Thymus (tissue), 11 donors: ENCODE data around the gene VTI1B. TPM values are rescaled to one million over a fixed set of nuclear protein-coding genes. Genes with fewer than 3 reads are reported as not detected.
"Not testable (repeated sequence)": the region's sequence is repeated elsewhere in the genome, so short reads cannot be mapped to it uniquely, and the experiment has no call there.

Source experiments
- DNase-seq, 9 donors: peaks; one replicate each; pipeline ENCODE4 v3.0.0-alpha.2; 2013; ENCODE audit warnings: low spot score in 9 of 9, low read depth in 6 of 9, missing footprints in 1 of 9
- H3K27ac ChIP-seq, 2 donors: one replicate each; pipeline ENCODE4 v1.5.1; 2013; ENCODE audit warnings: control low read depth in 1 of 2, low read depth in 1 of 2, low read length in 1 of 2, mild to moderate bottlenecking in 1 of 2, moderate library complexity in 1 of 2
- H3K27me3 ChIP-seq, 2 donors: one replicate each; pipeline ENCODE4 v1.5.1; 2013; ENCODE audit warnings: low read length in 1 of 2; ENCODE audit not compliant: control insufficient read depth in 2 of 2, insufficient read depth in 1 of 2
- H3K36me3 ChIP-seq, 2 donors: one replicate each; pipeline ENCODE4 v1.5.1; 2013; ENCODE audit warnings: low read length in 1 of 2, mild to moderate bottlenecking in 1 of 2, moderate library complexity in 1 of 2; ENCODE audit not compliant: control insufficient read depth in 2 of 2, insufficient read depth in 2 of 2
- H3K4me1 ChIP-seq, 2 donors: one replicate each; pipeline ENCODE4 v1.5.1; 2013; ENCODE audit warnings: low read length in 2 of 2; ENCODE audit not compliant: control insufficient read depth in 2 of 2, insufficient read depth in 2 of 2
- H3K4me3 ChIP-seq, 2 donors: one replicate each; pipeline ENCODE4 v1.5.1; 2013; ENCODE audit warnings: low read length in 2 of 2, control low read depth in 1 of 2, mild to moderate bottlenecking in 1 of 2
- H3K9me3 ChIP-seq, 2 donors: one replicate each; pipeline ENCODE4 v1.5.1; 2013; ENCODE audit warnings: low read length in 1 of 2, mild to moderate bottlenecking in 1 of 2; ENCODE audit not compliant: control insufficient read depth in 2 of 2, insufficient read depth in 1 of 2
- WGBS: extraction: QIAGEN DNeasy Blood & Tissue Kit; methylation state at CpG from one replicate; pipeline ENCODE4 v1.1.7; 2013; 5-methylcytosine and 5-hydroxymethylcytosine counted together
- polyA plus RNA-seq: library from polyadenylated mRNA; stranded (reverse); fragments of 200-250 nt; gene quantifications from one replicate; pipeline ENCODE4 v1.2.3, GENCODE V29; 2013
- total RNA-seq: library from RNA; stranded (reverse); fragments of 120-200 nt; gene quantifications from one replicate; pipeline ENCODE4 v1.2.4, GENCODE V29; 2013
- donor health status: healthy.

VTI1B gene
- total and polyA plus RNA-seq, 2 donors, result 37.1 to 71.0 TPM

GRCh38 chr14:67709796-67710195 is 35.4 kb upstream of the VTI1B start:
- not testable (repeated sequence) for DNase-seq, H3K4me3 ChIP-seq
- WGBS, result 92% methylated on average over 1 of the region's 1 CpG

GRCh38 chr14:67709346-67709745 is 34.9 kb upstream of the VTI1B start:
- H3K9me3 ChIP-seq, H3K27ac ChIP-seq, H3K4me1 ChIP-seq, DNase-seq, H3K4me3 ChIP-seq, H3K36me3 ChIP-seq, H3K27me3 ChIP-seq: not testable (repeated sequence)

More at GRCh38 chr14:67709796-67710195, 35.4 kb upstream of the VTI1B start:
- H3K27ac ChIP-seq, H3K4me1 ChIP-seq, H3K36me3 ChIP-seq, H3K27me3 ChIP-seq, H3K9me3 ChIP-seq: not testable (repeated sequence)

DNA sequence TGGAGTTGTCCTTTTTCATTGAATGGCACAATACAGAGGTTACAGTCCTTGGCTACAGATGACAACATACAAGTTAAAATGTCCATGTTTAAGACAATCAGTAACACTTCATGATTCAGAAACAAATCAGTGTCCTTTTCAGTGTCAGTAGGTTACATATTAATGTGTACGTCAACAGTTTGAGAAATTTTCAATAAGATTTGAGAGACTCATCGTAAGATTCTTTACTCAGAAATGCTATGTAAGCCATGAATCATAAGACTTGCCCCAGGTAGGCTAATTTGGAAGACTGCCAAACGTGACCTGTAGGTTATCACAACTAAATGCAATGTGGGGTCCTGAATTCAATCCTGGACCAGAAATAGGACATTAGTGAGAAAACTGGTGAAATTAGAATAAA is 30.8 kb upstream of the VTI1B start:
- H3K27ac ChIP-seq, result no peak overlapping the region
- DNase-seq, result no peak
- 90% methylated on average over 3 of the region's 3 CpGs for WGBS
- H3K4me3 ChIP-seq, result no peak overlapping the region
- no peaks in the 10 kb centered on the region for H3K27me3 ChIP-seq
- no peaks in the 10 kb centered on the region for H3K36me3 ChIP-seq
- no peaks in the 10 kb centered on the region for H3K9me3 ChIP-seq
- no peaks in the 10 kb centered on the region for H3K4me1 ChIP-seq

GRCh38 chr14:67704484-67705089 is 30.2 kb upstream of the VTI1B start:
- 1% methylated on average over 3 of the region's 3 CpGs for WGBS

GRCh38 chr14:67703997-67704396 is 29.6 kb upstream of the VTI1B start:
- Histone ChIP-seq H3K27me3 (no peaks in the 10 kb centered on the region), H3K9me3 (no peaks in the 10 kb centered on the region), H3K4me1 (no peaks in the 10 kb centered on the region), H3K27ac (no peak overlapping the region), H3K36me3 (no peaks in the 10 kb centered on the region), H3K4me3 (no peak overlapping the region)
- DNase-seq, result no peak
- WGBS, result 65% methylated on average over 3 of the region's 3 CpGs

More at GRCh38 chr14:67704484-67705089, 30.2 kb upstream of the VTI1B start:
- Histone ChIP-seq H3K4me1 (no peaks in the 10 kb centered on the region), H3K27me3 (no peaks in the 10 kb centered on the region), H3K9me3 (no peaks in the 10 kb centered on the region), H3K4me3 (no peak overlapping the region), H3K27ac (no peak overlapping the region), H3K36me3 (no peaks in the 10 kb centered on the region)
- DNase-seq, result peak; percentile 8 to 82 (median 69)

GRCh38 chr14:67701492-67701891 is 27.1 kb upstream of the VTI1B start, which contains the start of gene RDH12:
Gene RDH12 (plus strand): TSS chr14:67701886. CDS start chr14:67722643, 20,757 bp downstream.
- WGBS, result 97% methylated on average over 8 of the region's 8 CpGs
- H3K9me3 ChIP-seq, H3K4me3 ChIP-seq, H3K27ac ChIP-seq, H3K36me3 ChIP-seq, DNase-seq, H3K27me3 ChIP-seq, H3K4me1 ChIP-seq: not testable (repeated sequence)

GRCh38 chr14:67698179-67698578 is 23.7 kb upstream of the VTI1B start:
- peaks cover 4 to 14% of the 10 kb centered on the region in 2 donors for H3K4me1 ChIP-seq
- no peak overlapping the region for H3K27ac ChIP-seq
- H3K36me3 ChIP-seq, result no peaks in the 10 kb centered on the region
- H3K27me3 ChIP-seq, result no peaks in the 10 kb centered on the region
- H3K4me3 ChIP-seq, result no peak overlapping the region
- H3K9me3 ChIP-seq, result no peaks in the 10 kb centered on the region
- DNase-seq, result no peak
- WGBS, result 89% methylated on average over 1 of the region's 1 CpG

GRCh38 chr14:67697006-67697405 is 22.6 kb upstream of the VTI1B start:
- Histone ChIP-seq H3K9me3 (no peaks in the 10 kb centered on the region), H3K27ac (no peak overlapping the region), H3K27me3 (no peaks in the 10 kb centered on the region), H3K4me1 (peaks cover 4 to 14% of the 10 kb centered on the region in 2 donors), H3K36me3 (peaks cover 4 to 10% of the 10 kb centered on the region in 2 donors), H3K4me3 (no peak overlapping the region)
- WGBS, result 98% methylated on average over 4 of the region's 4 CpGs
- DNase-seq, result no peak

DNA sequence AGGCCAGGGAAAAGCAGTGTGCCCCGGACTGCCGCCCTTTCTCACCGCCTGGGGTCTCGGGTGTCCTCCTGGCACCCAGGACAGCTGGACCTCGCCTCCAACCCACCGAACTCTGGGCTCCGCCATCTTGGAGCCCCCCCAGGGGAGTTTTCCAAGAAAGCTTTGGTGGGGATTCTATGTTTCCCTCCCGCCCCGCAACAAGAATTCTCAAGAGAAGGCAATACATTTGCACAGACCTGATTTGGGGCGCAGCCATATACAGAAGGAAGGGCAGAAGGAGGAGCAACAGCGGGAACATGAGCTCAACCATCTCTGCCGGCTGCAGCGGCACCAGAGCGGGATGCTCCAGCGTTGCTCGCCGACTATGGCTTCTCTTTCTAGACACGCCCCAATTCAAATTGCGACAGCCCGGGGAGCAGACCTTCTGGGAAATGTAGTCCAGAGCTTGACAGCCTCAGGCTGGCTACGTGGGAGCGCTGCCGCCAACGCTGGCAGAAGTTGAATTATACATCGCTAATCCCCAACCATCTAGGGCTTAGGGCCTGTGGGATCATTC is 21.0 kb upstream of the VTI1B start, which contains the start of gene RDH11:
Gene RDH11 (minus strand): TSS at position 371 of the 556 bp plus-strand sequence. CDS start 61 bp downstream, at position 310.
- under 1% methylated on average over 25 of the region's 25 CpGs for WGBS
- peak within 1 kb of the TSS; percentile 70 to 99 for H3K4me3 ChIP-seq
- H3K27me3 ChIP-seq, result no peaks in the 10 kb centered on the region
- peaks cover 19 to 25% of the 10 kb centered on the region in 2 donors for H3K36me3 ChIP-seq
- peak; percentile 71 to 94 (median 83) for DNase-seq
- H3K4me1 ChIP-seq, result peaks cover 4 to 14% of the 10 kb centered on the region in 2 donors
- H3K27ac ChIP-seq, result peak within 1 kb of the TSS; percentile 82 to 96
- H3K9me3 ChIP-seq, result no peaks in the 10 kb centered on the region
